Forelimb muscle (tissue), 1 donor: ENCODE measurements around the gene C6orf163. TPM values are rescaled to one million over a fixed set of nuclear protein-coding genes. Genes with fewer than 3 reads are reported as not detected.
"Not testable (repeated sequence)": the region's sequence is repeated elsewhere in the genome, so short reads cannot be mapped to it uniquely, and the experiment has no call there.

Source experiments
- DNase-seq: peaks from one replicate; pipeline ENCODE4 v3.0.0-alpha.2; 2013; ENCODE audit warnings: low read depth
- polyA plus RNA-seq: library from polyadenylated mRNA; unstranded; fragments of 120-200 nt; gene quantifications from one replicate; pipeline ENCODE4 v1.2.1, GENCODE V29; 2013; ENCODE audit not compliant: insufficient read length

The C6orf163 gene
- polyA plus RNA-seq: 2.2 TPM

GRCh38 chr6:87344731-87345130 lies at the start of gene C6orf163:
Gene C6orf163 (plus strand): TSS chr6:87344813. CDS start chr6:87345100, 287 bp downstream.
- no peak for DNase-seq

DNA sequence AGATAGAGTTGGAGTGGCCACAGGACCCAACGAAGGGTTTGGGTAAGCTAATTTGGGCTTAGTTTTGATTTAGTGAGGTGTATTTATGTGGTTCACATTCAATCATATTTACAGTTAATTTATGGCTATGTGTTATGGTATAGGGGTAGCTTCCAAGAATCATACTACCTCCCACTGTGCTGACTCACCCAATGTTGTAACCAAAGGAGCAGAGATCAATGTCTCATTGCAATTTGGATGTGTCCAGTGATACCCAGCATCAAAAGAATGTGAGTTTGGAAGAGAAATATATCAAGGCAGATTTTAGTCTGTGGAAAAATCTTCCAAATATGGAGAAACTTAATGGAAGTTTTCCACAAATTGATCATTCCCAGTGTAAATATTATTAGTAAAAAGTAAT lies 47.5 kb upstream of the C6orf163 start:
- no peak for DNase-seq

DNA sequence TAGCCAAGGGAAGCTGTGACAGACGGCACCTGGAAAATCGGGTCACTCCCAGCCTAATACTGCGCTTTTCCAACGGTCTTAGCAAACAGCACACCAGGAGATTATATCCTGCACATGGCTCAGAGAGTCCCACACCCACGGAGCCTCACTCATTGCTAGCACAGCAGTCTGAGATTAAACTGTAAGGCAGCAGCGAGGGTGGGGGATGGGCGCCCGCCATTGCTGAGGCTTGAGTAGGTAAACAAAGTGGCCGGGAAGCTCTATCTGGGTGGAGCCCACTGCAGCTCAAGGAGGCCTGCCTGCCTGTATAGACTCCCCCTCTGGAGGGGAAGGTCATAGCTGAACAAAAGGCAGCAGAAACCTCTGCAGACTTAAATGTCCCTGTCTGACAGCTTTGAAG lies 43.3 kb upstream of the C6orf163 start:
- not testable (repeated sequence) for DNase-seq

- DNase-seq: no peak
Observed at GRCh38 chr6:87308970-87309369, 35.6 kb upstream of the C6orf163 start.

DNA sequence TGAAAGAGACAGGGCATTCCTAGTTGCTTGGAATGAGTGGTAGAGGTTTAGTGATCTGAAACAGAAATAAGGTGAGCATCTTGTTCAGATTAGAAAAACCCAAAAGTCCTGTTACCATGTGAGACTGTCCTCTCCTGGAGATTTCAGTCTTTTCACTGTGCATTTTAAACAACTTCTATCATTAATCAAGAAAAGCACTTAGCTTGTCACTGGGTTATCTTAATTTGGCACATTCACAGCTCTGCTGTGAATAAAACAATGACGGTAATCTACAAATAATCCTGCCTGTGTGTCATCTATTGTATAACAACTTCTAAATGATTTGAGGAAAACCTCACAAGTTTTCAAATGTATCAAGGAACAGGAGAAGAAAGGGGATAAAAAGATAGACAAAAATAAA lies 31.8 kb upstream of the C6orf163 start:
- DNase-seq: no peak

DNA sequence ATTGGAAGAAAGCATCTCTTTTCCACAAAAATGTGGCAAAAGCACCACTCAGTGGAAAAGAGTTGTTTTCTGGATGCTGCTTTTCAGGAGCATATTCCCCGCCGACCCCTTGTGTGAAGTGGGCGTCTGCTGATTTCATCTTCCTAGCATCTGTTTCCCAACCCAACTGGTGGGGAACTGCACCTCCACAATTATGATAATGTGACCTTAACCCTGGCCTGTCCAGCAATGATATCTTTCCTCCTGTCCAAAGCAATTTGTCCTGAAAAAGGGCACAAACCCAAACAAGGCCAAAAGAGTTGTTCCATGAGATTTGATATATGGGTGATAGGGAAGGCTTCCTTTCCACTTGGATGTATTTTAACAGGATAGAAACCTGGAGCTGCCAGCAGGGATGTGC lies 29.5 kb upstream of the C6orf163 start:
- no peak for DNase-seq

DNA sequence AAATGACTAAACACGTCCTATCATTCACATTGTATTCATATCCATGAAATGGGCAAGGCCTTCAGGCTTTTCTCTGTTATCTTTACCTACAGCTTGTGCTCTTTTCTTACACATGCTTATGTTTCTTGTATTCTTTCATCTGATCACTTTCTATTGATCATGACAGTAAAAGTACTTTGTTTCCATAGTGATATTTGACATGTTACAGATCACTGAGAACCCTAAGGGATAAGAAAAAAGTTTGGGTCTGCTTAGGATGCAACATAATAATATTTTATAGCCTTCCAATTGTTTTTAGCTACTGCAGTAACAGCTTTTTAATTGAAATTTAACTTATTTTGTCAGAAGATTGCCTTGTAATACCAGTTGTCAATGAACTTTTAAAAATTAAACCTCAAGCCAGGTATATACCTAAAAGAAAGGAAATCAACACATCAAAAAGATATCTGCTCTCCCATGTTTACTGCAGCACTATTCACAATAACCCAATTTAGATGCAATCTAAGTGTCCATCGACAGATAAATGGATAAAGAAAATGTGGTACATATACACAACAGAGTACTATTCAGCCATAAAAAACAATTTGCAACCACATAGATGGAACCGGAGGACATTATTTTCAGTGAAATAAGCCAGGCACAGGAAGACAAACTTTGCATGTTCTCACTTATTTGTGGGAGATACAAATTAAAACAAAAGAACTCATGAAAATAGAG lies 25.2 kb upstream of the C6orf163 start:
- DNase-seq: no peak

DNA sequence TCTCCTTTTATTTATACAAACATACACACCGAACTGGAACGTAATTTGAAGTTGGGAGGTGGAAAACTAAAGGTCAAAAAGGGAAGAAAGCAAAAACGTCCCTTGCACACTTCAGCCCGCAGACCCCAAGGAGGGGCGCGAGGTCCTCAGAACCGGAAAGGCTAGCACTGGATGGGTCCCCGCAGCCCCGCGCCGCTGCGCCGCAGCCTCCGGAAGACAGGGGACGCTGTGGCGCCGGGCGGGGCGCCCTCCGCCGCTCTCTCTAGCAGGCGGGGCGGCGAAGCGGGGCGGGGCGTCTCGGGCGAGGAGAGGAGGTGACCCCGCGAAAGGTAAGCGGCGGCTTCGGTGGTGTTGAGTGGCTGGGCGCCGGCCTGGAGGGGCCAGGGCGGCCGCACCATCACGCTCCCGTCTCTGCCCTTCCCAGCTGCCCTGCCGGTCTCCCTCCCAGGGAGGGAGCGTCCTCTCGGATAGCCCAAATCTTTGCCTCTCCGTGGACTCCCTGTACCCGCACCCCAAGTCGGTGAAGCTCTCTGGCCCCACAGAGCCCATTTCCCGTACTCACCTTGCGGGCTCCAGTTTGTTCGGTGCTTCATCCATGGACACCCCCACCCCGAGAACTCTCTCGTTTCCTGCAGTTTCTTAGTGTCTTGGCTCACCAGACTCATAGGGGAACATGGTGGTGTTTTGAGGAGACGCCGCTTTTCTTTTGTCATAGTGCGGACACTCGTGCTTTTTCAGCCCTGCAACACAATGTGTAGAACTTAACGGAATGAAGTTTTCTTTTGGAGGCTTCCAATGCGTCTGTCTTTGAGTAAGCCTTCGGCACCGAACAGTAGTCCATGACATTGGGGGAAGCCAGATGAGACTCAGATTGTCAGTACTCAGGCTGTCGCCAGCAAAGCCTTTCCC lies 22.1 kb upstream of the C6orf163 start, which contains the start of gene SMIM8:
TSS of gene SMIM8 (plus strand) at position 285 of the 909 bp plus-strand sequence. CDS start 14,444 bp downstream, outside the sequence.
- no peak for DNase-seq

- not testable (repeated sequence) for DNase-seq
Observed at GRCh38 chr6:87323880-87324279, 20.7 kb upstream of the C6orf163 start.

DNA sequence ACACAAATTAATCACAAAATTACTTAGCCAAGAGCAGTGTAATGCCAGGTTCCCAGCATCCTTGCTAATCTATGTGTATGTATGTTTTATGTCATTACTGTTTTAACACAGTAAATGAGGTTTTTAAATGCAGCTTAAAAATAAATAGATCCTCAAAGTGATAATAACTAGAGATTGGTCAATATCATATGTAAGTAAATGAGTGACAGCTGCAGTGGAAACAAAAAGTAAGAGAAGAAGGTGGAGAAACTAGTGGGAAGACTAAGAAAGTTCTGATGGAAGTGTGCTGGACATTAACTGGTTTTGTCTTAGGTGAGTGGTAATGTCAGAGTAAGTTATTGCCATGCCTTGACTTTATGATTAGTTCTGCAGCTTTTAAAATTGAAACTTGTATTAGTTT lies 13.7 kb upstream of the C6orf163 start:
- no peak for DNase-seq

- no peak for DNase-seq
Observed at GRCh38 chr6:87333033-87333432, 11.6 kb upstream of the C6orf163 start.

- DNase-seq: no peak
Observed at GRCh38 chr6:87333591-87334181, 10.9 kb upstream of the C6orf163 start.

GRCh38 chr6:87334683-87335082 lies 9.9 kb upstream of the C6orf163 start:
- DNase-seq: no peak

- DNase-seq: no peak
Observed at GRCh38 chr6:87336367-87336766, 8.2 kb upstream of the C6orf163 start.

DNA sequence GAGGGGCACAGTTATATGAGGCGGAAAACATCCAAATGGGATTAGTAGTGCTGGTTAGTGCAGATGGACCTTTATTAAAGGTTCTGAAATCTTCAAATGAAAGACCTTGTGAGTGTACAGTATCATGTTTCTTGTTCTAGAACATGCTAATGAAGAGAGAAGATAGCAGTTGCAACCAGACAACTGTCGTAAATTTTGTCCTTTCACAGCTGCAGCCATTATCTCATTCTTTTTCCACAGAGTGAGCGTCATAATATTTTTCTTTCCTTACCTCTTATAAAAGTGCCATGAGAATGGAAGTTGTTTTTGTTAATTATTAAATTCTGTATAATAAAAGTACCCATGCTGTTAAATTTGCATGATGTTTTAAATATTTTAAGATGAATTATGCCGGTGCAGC lies 4.4 kb upstream of the C6orf163 start:
- no peak for DNase-seq

DNA sequence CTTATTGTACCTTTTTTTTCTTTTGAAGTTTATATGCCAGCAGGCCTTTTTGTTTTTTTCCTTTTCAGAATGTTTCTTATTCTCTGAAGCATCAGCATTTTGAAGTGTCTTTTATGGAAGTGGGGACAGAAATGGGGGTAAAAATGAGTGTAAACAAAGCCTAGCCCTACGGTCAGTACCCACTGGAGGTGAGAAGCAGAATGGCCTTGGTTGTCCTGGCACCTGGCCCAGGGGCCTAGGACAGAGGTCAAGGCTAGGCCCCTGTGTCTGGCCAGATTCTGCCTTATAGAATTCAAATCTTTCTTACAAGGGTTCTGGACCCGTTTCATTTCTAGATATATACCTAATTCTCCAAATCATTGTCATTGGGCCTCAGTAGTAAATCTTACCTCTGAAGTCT lies 3.5 kb upstream of the C6orf163 start:
- DNase-seq: no peak

DNA sequence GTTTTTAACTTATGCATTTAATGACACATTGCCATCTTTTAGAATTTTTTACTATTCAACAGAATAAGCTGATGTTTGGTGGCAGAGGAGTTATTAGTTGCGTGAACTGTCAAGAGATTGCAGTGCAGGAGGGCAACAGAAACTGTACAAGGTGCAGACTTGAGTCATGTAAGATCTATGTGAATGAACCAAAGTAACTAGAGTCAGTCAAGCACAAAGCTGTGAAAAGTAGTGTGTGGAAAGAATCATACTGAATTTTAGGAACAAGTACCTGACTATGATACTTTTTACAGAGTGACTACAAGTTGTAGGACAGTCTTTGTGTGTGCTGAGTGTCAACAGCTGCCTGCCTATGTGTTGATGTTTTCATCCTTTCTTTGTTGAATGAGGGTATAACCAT lies 2.7 kb upstream of the C6orf163 start:
- no peak for DNase-seq

DNA sequence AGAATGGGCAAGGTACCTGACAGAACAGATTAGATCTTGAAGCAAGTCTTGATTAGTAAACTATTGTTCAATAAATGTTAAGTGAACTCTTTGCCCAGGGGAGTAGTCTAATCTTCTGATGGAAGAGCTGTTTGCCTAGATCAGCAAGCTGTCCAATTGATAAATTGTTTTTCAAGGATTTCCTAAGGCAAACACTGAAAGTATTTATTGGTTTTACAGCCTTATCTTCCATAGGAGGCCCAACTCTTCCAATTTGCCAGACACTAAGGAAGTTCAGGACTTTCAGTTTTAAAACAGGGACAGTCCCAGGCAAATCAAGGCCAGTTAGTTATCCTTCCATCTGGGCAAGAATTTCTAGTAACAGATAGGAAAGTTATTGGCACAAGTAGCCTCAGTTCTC lies 1.8 kb upstream of the C6orf163 start:
- DNase-seq: no peak

DNA sequence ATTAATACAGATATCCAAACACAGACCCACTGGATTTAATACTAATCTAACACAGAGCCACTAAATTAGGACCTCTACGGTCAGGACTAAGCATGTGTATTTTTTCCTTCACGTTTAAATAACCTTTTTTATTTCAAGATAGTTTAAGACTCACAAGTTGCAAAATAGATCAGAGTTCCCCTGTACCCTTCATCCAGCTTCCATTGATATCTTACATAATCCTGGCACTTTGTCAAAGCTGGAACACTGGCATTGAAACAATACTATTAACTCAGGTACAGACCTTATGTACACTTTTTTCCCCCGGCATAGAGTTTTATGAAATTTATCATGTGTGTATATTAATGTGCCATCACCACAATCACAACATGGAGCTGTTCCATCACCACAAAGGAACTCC lies 2.1 kb downstream of the C6orf163 start:
- DNase-seq: no peak

DNA sequence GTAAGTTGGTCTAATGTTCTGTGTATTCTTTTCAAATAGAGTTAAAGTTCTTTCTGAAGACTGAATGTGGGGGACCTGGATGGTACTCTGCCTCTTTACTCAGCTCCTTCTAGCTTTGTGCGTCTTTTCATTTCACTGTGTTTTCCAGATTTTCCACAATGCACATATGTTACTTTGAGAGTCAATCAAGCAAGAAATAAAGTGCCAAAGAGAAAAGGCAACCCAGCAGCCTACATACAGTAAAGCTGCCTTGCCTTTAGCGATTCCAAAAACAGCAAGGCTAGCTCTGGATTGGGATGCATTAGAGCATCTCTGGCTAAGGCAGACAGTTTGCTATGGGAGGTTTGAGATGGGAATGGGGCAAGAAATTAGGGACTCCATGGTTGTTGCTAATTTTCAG lies 5.3 kb downstream of the C6orf163 start:
- no peak for DNase-seq

DNA sequence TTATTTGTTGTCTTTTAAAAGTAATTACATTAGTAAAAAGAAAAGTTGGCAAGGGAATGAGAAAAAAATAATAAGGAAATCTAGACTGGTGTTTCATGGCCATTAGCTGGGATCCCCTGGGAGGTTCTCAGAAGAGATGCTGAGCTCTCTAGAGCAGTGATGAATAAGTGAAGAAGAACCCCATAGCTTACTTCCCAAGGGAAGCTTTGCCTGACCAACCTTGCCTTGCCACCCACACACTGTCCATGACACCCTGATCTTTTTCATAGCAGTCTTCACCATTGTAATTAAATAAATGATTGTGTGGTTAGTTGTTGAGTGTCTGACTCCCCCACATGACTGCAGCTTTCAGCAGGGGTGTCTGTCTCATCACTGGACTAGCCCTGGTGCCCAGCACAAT lies 5.9 kb downstream of the C6orf163 start:
- no peak for DNase-seq

- DNase-seq: no peak
Observed at GRCh38 chr6:87351583-87351982, 7.0 kb downstream of the C6orf163 start.
